ENCODE measurements around the gene BUD31. TPM values are rescaled to one million over a fixed set of nuclear protein-coding genes. Genes with fewer than 3 reads are reported as not detected.

BUD31 gene
- total RNA-seq, 1 experiment from 2014 or later, result 154 TPM

DNA sequence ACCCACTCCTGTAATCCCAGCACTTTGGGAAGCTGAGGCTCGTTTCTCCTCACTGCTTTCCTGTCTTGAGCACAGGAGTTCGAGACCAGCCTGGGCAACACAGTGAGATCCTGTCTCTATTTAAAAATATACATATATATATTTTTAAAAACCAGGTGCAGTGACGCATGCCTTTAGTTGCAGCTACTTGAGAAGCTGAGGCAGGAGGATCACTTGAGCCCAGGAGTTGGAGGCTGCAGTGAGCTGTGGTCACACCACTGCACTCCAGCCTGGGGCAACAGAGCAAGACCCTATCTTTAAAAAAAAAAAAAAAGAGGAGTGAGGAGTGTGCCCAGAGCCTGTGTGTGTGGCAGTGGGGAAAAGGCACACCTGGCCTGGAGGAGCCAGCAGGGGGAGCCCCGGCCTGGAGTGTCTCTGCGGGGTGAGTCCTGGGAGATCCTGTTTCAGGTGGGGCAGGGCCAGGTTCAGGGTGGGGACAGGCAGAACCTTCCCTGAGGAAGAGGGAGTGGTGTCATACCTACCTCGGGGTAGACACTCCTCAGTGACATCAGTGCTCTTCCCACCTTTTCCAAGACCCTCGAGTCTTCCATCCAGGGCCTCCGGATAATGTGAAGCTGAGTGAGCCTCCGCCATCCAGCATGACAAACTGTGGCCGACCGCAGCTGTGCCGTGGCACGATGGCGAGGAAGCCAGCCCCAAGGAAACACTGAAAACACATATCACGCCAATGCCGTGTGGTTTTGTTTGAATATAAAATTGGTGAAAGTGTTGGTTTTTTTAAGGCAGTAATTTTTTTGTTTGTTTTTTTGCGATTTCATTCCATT lies 43.2 kb upstream of the BUD31 start:
- Histone ChIP-seq H3K27me3 (ENCODE audit: insufficient read depth, low read length) (no peaks in the 10 kb centered on the region), H3K4me2 (ENCODE audit: low read length) (peak overlapping the region; percentile 28; the same call in 1 of the 2 replicates), H3K36me3 (ENCODE audit: control insufficient read depth in 1 of 2, insufficient read depth in 2 of 2, low read length in 2 of 2) (peaks cover 23 to 30% of the 10 kb centered on the region in 2 experiments; a peak in 3 of 4 replicates), H3K4me3 (replicated peaks in 1 of 2; ENCODE audit: low read depth in 1 of 2, low read length in 2 of 2) (no peak overlapping the region), H3K4me1 (ENCODE audit: control insufficient read depth in 1 of 2, insufficient read depth in 2 of 2, low read length in 2 of 2) (peaks cover 5 to 22% of the 10 kb centered on the region in 2 experiments), H3K9me2 (ENCODE audit: insufficient read depth) (no peaks in the 10 kb centered on the region), H2AFZ (ENCODE audit: low read depth, low read length, poor library complexity, severe bottlenecking) (no peak overlapping the region), H4K20me1 (ENCODE audit: insufficient read depth) (no peaks in the 10 kb centered on the region), H3K27ac (ENCODE audit: low read depth, low read length) (no peak overlapping the region), H3K79me2 (ENCODE audit: insufficient read depth, low read length) (no peaks in the 10 kb centered on the region), H3K9me3 (ENCODE audit: control insufficient read depth in 1 of 2, insufficient read depth in 1 of 2, low read depth in 1 of 2, low read length in 2 of 2) (no peaks in the 10 kb centered on the region), H3K9ac (ENCODE audit: low read length) (no peak overlapping the region)
- no TSS peak for BruUV-seq (replicated peaks)
- CTCF ChIA-PET, result no interaction called here
- intact Hi-C loops (cut with micrococcal nuclease), result loop anchor here (1.0 kb wide), 1 partner anchor 22 kb away; no protein-coding TSS in a partner anchor
- POLR2A ChIA-PET, result no interaction called here
- DNase-seq (ENCODE audit: low read depth, low spot score), result no peak
- no peak for TF ChIP-seq ELF1 (IDR thresholded peaks at IDR 0.05; ENCODE audit: borderline replicate concordance, low read depth)
- no peak for TF ChIP-seq POLR2A (IDR thresholded peaks at IDR 0.05; ENCODE audit: borderline replicate concordance, extremely low read depth, insufficient read depth, insufficient read length)
- no peak for TF ChIP-seq JUND (IDR thresholded peaks at IDR 0.05)
- no peak for TF ChIP-seq EGR1 (IDR thresholded peaks at IDR 0.05; ENCODE audit: low read depth)
- TF ChIP-seq POLR2AphosphoS5 (IDR thresholded peaks at IDR 0.05; ENCODE audit: low read depth, low read length), result no peak
- no peak for TF ChIP-seq EZH2 (IDR thresholded peaks at IDR 0.05)
- TF ChIP-seq, protein P1, sequence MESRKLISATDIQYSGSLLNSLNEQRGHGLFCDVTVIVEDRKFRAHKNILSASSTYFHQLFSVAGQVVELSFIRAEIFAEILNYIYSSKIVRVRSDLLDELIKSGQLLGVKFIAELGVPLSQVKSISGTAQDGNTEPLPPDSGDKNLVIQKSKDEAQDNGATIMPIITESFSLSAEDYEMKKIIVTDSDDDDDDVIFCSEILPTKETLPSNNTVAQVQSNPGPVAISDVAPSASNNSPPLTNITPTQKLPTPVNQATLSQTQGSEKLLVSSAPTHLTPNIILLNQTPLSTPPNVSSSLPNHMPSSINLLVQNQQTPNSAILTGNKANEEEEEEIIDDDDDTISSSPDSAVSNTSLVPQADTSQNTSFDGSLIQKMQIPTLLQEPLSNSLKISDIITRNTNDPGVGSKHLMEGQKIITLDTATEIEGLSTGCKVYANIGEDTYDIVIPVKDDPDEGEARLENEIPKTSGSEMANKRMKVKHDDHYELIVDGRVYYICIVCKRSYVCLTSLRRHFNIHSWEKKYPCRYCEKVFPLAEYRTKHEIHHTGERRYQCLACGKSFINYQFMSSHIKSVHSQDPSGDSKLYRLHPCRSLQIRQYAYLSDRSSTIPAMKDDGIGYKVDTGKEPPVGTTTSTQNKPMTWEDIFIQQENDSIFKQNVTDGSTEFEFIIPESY (IDR thresholded peaks at IDR 0.05; ENCODE audit: extremely low read depth, insufficient replicate concordance, low read length), result no peak
- no peak for TF ChIP-seq YY1 (IDR thresholded peaks at IDR 0.05; ENCODE audit: extremely low read depth, insufficient replicate concordance, low read depth, low read length)
- no peak for TF ChIP-seq FOSL1 (IDR thresholded peaks at IDR 0.05; ENCODE audit: low read depth)
- TF ChIP-seq RAD21 (IDR thresholded peaks at IDR 0.05; ENCODE audit: low read depth), result peak; percentile 69
- TF ChIP-seq, protein P2, sequence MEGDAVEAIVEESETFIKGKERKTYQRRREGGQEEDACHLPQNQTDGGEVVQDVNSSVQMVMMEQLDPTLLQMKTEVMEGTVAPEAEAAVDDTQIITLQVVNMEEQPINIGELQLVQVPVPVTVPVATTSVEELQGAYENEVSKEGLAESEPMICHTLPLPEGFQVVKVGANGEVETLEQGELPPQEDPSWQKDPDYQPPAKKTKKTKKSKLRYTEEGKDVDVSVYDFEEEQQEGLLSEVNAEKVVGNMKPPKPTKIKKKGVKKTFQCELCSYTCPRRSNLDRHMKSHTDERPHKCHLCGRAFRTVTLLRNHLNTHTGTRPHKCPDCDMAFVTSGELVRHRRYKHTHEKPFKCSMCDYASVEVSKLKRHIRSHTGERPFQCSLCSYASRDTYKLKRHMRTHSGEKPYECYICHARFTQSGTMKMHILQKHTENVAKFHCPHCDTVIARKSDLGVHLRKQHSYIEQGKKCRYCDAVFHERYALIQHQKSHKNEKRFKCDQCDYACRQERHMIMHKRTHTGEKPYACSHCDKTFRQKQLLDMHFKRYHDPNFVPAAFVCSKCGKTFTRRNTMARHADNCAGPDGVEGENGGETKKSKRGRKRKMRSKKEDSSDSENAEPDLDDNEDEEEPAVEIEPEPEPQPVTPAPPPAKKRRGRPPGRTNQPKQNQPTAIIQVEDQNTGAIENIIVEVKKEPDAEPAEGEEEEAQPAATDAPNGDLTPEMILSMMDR (IDR thresholded peaks at IDR 0.05 in 2 of 3, conservative IDR thresholded peaks at IDR 0.05 in 1 of 3; ENCODE audit: borderline replicate concordance in 1 of 3, insufficient read depth in 1 of 3, low read depth in 2 of 3, low read length in 2 of 3), result peak; percentile 63 to 88 (median 66); a peak in 5 of 6 replicates
- TF ChIP-seq EZH2phosphoT487 (IDR thresholded peaks at IDR 0.05; ENCODE audit: borderline replicate concordance), result no peak
- TF ChIP-seq, protein P3, sequence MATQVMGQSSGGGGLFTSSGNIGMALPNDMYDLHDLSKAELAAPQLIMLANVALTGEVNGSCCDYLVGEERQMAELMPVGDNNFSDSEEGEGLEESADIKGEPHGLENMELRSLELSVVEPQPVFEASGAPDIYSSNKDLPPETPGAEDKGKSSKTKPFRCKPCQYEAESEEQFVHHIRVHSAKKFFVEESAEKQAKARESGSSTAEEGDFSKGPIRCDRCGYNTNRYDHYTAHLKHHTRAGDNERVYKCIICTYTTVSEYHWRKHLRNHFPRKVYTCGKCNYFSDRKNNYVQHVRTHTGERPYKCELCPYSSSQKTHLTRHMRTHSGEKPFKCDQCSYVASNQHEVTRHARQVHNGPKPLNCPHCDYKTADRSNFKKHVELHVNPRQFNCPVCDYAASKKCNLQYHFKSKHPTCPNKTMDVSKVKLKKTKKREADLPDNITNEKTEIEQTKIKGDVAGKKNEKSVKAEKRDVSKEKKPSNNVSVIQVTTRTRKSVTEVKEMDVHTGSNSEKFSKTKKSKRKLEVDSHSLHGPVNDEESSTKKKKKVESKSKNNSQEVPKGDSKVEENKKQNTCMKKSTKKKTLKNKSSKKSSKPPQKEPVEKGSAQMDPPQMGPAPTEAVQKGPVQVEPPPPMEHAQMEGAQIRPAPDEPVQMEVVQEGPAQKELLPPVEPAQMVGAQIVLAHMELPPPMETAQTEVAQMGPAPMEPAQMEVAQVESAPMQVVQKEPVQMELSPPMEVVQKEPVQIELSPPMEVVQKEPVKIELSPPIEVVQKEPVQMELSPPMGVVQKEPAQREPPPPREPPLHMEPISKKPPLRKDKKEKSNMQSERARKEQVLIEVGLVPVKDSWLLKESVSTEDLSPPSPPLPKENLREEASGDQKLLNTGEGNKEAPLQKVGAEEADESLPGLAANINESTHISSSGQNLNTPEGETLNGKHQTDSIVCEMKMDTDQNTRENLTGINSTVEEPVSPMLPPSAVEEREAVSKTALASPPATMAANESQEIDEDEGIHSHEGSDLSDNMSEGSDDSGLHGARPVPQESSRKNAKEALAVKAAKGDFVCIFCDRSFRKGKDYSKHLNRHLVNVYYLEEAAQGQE (IDR thresholded peaks at IDR 0.05; ENCODE audit: low read depth), result no peak
- TF ChIP-seq, protein P4, sequence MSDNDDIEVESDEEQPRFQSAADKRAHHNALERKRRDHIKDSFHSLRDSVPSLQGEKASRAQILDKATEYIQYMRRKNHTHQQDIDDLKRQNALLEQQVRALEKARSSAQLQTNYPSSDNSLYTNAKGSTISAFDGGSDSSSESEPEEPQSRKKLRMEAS (IDR thresholded peaks at IDR 0.05), result no peak
- no peak for TF ChIP-seq ZFX (IDR thresholded peaks at IDR 0.05)
- RAD21 ChIA-PET (ENCODE audit: low non-redundant PET in 1 of 2, low total read pairs in 2 of 2, uncharacterized antibody in 2 of 2, unreplicated experiment in 2 of 2), result no interaction called here
- peak; percentile 98 for ATAC-seq

Measured in HCT116 (cell line).